ENCODE data around the gene PGAM2. TPM values are rescaled to one million over a fixed set of nuclear protein-coding genes. Genes with fewer than 3 reads are reported as not detected.

Gene PGAM2
- total RNA-seq, 1 donor from 2014 or later, result 13.3 TPM

DNA sequence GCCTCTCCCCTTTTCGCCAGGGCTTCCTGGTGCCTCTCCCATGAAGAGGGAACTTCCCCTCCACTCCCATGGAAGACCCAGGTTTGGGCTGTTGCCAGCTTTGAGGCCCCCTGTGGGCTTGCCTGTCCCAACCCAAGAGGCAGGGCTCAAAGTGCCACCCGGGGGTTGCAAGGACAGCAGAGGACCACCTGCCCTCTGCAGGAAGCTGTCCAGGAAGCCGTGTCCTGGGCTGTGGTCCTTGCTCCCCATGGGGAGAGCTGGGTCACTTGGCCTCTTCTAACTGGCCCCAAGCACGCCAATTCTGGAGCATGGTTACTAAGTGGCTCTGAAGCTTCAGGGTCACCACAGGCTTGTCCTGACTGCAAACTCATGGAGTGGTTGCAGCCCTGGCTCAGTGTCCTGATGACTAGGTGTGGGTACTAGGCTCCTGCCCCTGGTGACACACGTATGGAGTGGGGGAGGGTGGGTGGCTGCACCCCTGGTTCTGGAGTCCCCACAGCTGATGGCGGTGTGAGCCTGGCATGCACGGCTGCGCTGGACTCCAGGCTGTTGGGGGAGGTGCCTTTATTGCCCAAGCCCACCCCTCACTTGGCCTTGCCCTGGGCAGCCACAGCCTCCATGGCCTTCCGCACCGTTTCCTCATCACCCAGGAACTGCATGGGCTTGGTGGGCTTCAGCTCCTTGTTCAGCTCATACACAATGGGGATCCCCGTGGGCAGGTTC is 3.0 kb downstream of the PGAM2 start:
- no peaks in the 10 kb centered on the region for H3K36me3 Mint-ChIP-seq (ENCODE audit: unreplicated experiment)
- TF ChIP-seq, protein P1, sequence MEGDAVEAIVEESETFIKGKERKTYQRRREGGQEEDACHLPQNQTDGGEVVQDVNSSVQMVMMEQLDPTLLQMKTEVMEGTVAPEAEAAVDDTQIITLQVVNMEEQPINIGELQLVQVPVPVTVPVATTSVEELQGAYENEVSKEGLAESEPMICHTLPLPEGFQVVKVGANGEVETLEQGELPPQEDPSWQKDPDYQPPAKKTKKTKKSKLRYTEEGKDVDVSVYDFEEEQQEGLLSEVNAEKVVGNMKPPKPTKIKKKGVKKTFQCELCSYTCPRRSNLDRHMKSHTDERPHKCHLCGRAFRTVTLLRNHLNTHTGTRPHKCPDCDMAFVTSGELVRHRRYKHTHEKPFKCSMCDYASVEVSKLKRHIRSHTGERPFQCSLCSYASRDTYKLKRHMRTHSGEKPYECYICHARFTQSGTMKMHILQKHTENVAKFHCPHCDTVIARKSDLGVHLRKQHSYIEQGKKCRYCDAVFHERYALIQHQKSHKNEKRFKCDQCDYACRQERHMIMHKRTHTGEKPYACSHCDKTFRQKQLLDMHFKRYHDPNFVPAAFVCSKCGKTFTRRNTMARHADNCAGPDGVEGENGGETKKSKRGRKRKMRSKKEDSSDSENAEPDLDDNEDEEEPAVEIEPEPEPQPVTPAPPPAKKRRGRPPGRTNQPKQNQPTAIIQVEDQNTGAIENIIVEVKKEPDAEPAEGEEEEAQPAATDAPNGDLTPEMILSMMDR (IDR thresholded peaks at IDR 0.05; ENCODE audit: partially characterized antibody, unreplicated experiment), result no peak
- peaks cover 14% of the 10 kb centered on the region for H3K27me3 Mint-ChIP-seq (ENCODE audit: unreplicated experiment)
- peaks cover 13% of the 10 kb centered on the region for H3K4me1 Mint-ChIP-seq (ENCODE audit: low read depth, unreplicated experiment)
- no peak overlapping the region for H3K4me3 Mint-ChIP-seq (ENCODE audit: unreplicated experiment)
- peaks cover 11% of the 10 kb centered on the region for H3K9me3 Mint-ChIP-seq (ENCODE audit: unreplicated experiment)
- DNase-seq, result no peak
- no peak overlapping the region for H3K27ac Mint-ChIP-seq (ENCODE audit: unreplicated experiment)

DNA sequence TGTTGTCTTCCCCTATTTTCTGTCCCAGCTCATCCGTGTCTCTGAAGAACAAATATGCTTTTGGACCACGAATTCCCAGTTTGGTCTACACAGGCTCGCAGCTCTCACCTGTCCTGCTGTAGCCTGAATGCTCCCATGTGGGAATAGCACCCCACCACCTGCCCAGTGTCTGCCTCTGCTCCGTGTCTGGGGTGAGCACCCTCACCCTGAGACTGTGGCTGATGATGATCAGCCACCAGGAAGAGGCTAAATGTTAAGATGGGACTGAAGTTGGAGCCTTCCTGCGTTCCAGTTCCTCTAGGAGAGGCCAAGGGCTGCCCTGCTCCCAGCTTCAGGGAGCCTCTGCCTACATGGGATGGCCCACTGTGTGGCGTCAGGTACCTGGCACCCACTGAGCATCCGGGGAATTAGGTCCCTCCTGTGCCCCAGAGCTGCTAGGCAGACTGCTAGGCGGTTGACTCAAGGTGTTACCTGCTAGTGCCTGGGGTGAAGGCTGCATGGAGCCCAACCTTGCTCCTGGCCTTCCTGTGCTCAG is 3.7 kb downstream of the PGAM2 start:
- H3K27ac Mint-ChIP-seq (ENCODE audit: unreplicated experiment), result no peak overlapping the region
- H3K4me1 Mint-ChIP-seq (ENCODE audit: low read depth, unreplicated experiment), result peaks cover 8% of the 10 kb centered on the region
- no peak for DNase-seq
- no peaks in the 10 kb centered on the region for H3K36me3 Mint-ChIP-seq (ENCODE audit: unreplicated experiment)
- no peak overlapping the region for H3K4me3 Mint-ChIP-seq (ENCODE audit: unreplicated experiment)
- peaks cover 14% of the 10 kb centered on the region for H3K27me3 Mint-ChIP-seq (ENCODE audit: unreplicated experiment)
- peaks cover 7% of the 10 kb centered on the region for H3K9me3 Mint-ChIP-seq (ENCODE audit: unreplicated experiment)
- TF ChIP-seq, protein P1 (IDR thresholded peaks at IDR 0.05; ENCODE audit: partially characterized antibody, unreplicated experiment), result no peak

DNA sequence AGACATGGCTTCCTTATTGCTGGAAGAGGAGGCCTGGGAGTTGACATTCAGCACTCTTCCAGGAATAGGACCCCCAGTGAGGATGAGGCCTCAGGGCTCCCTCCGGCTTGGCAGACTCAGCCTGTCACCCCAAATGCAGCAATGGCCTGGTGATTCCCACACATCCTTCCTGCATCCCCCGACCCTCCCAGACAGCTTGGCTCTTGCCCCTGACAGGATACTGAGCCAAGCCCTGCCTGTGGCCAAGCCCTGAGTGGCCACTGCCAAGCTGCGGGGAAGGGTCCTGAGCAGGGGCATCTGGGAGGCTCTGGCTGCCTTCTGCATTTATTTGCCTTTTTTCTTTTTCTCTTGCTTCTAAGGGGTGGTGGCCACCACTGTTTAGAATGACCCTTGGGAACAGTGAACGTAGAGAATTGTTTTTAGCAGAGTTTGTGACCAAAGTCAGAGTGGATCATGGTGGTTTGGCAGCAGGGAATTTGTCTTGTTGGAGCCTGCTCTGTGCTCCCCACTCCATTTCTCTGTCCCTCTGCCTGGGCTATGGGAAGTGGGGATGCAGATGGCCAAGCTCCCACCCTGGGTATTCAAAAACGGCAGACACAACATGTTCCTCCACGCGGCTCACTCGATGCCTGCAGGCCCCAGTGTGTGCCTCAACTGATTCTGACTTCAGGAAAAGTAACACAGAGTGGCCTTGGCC is 4.3 kb downstream of the PGAM2 start:
- no peak for DNase-seq

DNA sequence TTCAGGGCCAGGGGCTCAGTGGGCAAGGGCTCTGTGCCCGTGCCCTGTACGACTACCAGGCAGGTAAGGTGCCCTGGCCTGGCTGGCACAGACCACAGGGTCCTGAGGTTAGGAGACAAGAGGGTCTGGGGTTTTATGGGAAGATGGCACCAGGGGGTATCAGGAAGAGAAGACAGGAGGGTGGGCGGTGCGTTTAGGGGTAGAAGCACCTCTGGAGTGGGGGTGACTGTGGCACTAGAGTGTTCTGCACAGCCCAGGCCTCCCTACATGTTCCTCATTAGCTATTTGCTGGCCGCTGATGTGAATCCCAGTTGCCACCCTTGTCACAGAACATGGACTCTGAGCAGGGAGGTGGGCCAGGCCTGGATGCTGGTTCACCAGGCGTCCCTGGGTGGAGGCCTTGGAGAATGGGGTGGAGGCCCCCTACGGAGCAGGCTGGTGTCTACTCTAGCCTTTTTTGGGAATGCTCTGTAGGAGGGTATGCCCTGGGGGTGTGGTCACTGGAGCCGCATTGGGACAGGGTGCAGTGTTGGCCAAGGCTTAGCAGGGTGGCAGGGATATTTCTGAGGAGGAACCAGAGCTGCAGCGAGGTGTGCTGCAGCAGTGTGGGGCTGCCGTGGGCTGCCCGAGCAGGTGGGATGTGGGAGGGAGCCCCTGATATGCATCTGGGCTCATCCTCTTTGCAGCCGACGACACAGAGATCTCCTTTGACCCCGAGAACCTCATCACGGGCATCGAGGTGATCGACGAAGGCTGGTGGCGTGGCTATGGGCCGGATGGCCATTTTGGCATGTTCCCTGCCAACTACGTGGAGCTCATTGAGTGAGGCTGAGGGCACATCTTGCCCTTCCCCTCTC is 5.0 kb downstream of the PGAM2 start:
- TF ChIP-seq, protein P1 (IDR thresholded peaks at IDR 0.05; ENCODE audit: partially characterized antibody, unreplicated experiment), result no peak
- no peaks in the 10 kb centered on the region for H3K36me3 Mint-ChIP-seq (ENCODE audit: unreplicated experiment)
- H3K27me3 Mint-ChIP-seq (ENCODE audit: unreplicated experiment), result peaks cover 10% of the 10 kb centered on the region
- H3K9me3 Mint-ChIP-seq (ENCODE audit: unreplicated experiment), result peaks cover 4% of the 10 kb centered on the region
- no peak for DNase-seq
- H3K4me3 Mint-ChIP-seq (ENCODE audit: unreplicated experiment), result no peak overlapping the region
- peaks cover 3% of the 10 kb centered on the region for H3K4me1 Mint-ChIP-seq (ENCODE audit: low read depth, unreplicated experiment)
- H3K27ac Mint-ChIP-seq (ENCODE audit: unreplicated experiment), result no peak overlapping the region

More for the DNA sequence above, 4.3 kb downstream of the PGAM2 start:
- Mint-ChIP-seq H3K9me3 (ENCODE audit: unreplicated experiment) (peaks cover 6% of the 10 kb centered on the region), H3K27me3 (ENCODE audit: unreplicated experiment) (peaks cover 14% of the 10 kb centered on the region), H3K27ac (ENCODE audit: unreplicated experiment) (no peak overlapping the region), H3K4me1 (ENCODE audit: low read depth, unreplicated experiment) (peaks cover 8% of the 10 kb centered on the region), H3K4me3 (ENCODE audit: unreplicated experiment) (no peak overlapping the region), H3K36me3 (ENCODE audit: unreplicated experiment) (no peaks in the 10 kb centered on the region)
- TF ChIP-seq, protein P1 (IDR thresholded peaks at IDR 0.05; ENCODE audit: partially characterized antibody, unreplicated experiment), result no peak

Data from glutamatergic neuron (in vitro differentiated cells).